ENCODE measurements around the gene SLA2.

DNA sequence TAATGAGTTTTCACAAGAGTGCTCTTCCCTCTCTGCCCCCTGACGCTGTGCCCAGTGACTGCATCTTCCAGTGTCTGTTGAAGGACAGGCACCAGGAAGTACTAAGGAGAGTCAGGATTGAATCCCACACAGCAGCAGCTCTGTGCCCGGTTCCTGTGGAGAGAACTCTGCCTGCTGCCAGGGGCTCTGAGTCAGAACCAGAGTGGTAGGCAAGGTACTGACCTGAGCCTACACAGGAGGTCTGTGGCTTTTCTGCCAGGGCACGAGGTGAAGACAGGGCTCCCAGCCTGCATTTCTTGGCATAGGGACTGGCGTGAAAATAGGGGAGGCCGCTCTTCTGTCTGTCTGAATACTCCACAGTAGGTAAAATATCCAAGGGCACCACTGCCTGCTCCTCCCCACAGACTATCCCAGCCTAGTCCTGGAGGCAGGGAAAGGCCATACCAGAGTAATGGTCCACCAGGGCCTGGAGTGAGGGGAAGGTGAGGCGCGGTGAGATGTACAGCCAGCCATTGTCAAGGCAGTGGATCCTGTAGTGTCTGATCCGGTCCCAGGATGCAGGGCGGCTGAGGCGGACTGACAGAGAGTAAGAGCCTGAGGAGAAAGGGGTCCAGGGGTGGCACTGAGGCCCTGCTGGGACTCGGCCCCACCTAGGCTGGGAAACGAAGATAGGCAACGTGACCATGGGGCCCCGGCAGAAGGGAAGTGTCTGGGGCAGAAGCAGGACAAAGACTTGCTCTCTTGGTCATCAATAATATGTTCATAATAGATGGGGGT is 31.0 kb downstream of the SLA2 start:
- TF ChIP-seq, protein P1, sequence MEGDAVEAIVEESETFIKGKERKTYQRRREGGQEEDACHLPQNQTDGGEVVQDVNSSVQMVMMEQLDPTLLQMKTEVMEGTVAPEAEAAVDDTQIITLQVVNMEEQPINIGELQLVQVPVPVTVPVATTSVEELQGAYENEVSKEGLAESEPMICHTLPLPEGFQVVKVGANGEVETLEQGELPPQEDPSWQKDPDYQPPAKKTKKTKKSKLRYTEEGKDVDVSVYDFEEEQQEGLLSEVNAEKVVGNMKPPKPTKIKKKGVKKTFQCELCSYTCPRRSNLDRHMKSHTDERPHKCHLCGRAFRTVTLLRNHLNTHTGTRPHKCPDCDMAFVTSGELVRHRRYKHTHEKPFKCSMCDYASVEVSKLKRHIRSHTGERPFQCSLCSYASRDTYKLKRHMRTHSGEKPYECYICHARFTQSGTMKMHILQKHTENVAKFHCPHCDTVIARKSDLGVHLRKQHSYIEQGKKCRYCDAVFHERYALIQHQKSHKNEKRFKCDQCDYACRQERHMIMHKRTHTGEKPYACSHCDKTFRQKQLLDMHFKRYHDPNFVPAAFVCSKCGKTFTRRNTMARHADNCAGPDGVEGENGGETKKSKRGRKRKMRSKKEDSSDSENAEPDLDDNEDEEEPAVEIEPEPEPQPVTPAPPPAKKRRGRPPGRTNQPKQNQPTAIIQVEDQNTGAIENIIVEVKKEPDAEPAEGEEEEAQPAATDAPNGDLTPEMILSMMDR (IDR thresholded peaks at IDR 0.05; ENCODE audit: borderline replicate concordance, extremely low read depth, low read length, poor library complexity, severe bottlenecking), result no peak
- no peak for TF ChIP-seq EZH2 (IDR thresholded peaks at IDR 0.05; ENCODE audit: borderline replicate concordance, low read depth, low read length, severe bottlenecking)

Data from DND-41 (cell line).